G401 (cell line): ENCODE results near the gene MRPL2. TPM values are rescaled to one million over a fixed set of nuclear protein-coding genes. Genes with fewer than 3 reads are reported as not detected.
"Not testable (repeated sequence)": the region's sequence is repeated elsewhere in the genome, so short reads cannot be mapped to it uniquely, and the experiment has no call there.

Experiments
- DNase-seq: peaks from one replicate; pipeline ENCODE4 v3.0.0-alpha.2; 2015; ENCODE audit warnings: low spot score
- in situ Hi-C: cut with HindIII; loops from 2 replicates; pipeline ENCODE4 v1.10.0; 2016; ENCODE audit warnings: low sequenced_read_pairs, mixed read lengths
- total RNA-seq: library from RNA; depleted of rRNA; stranded (reverse); fragments of >200 nt; shearing (Covaris generic); gene quantifications from 2 replicates; pipeline ENCODE4 v1.2.3, GENCODE V29; 2014

MRPL2 gene
- total RNA-seq, 1 experiment from 2014 or later = 92.2 TPM

DNA sequence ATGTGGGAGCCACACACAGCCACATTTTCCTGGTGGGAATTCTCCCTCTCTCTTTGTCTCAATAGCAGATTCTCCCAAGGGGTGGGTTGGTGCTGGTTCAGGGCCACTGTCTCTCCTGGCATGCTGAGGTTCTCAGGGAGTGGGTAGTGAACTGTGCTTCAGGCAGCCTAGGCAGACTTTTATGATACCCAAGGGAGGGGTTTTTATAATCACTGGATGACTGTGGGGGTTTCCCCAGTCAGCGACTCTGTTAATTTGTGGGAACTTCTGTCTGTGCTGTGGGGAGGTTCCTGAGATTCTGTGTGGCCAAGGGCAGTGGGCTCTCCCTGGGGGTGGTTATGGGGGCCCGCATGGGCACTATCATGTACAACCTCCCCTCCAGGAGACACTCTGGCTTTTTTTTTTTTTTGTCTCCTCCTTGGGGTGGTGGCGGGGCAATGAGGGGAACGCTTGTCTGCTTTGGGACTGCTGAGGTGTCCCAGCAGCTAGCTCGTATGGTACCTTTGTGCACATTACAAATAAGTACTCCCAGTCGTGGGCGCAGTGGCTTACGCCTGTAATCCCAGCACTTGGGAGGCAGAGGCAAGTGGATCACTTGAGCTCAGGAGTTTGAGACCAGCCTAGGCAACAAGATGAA, 26.9 kb upstream of the MRPL2 start:
- no peak for DNase-seq
- in situ Hi-C loops = no loop called here

DNA sequence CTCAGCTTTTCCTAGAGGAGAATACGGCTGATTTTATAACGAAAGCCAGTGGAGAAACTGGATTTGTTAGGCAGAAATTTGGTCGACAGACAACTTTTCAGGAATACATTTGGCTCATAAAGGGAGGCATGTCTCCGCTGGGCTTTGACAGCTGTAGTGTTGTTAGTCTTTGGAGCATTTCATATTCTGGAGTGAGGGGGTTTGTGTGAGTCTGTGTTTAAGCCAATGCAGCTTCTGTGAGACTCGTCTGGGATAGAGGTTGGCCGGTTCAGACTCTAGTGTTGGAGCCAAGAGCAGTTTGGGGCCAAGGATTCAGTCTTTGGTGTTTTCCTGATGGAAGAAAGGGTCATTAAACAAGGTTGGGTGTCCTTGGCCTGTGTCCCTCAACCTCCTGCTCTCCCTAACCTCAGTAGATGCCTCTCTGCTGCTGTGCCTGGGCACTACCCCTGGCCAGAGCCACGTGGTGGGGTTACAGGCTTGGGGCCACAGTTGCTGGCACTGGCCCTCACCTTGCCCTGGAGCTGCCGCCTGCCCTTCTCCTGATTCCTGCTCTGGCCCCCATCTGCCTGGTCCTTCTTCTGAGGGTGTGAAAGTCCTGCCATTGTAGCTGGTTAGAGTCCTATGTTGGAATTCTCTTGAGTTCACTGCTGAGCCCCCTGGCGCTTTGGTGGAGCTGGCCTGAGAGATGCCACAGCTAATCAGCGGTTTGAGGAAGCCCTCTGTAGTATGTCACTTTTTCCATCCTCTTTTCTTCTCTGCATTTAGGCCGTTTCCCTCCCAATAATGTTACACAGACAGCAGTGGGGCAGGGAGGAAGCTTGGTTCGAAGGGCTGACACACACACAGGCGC, 23.8 kb upstream of the MRPL2 start:
- in situ Hi-C loops = no loop called here
- DNase-seq = no peak

DNA sequence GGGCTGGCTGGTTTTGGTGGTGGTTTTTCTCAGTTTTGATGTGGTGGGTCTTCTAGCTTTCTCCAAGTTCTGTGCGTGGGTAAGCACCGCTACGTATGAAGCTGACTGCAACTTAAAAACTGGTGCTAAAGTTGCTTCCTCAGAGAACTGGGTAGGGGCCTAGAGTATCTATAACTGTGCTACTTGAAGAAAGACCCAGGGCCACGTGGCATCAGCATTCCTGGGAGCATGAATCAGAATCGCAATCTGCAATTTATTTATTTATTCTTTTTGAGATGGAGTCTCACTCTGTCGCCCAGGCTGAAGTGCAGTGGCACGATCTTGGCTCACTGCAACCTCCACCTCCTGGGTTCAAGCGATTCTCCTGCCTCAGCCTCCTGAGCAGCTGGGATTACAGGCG, 22.7 kb upstream of the MRPL2 start:
- DNase-seq, in situ Hi-C loops: not testable (repeated sequence)

DNA sequence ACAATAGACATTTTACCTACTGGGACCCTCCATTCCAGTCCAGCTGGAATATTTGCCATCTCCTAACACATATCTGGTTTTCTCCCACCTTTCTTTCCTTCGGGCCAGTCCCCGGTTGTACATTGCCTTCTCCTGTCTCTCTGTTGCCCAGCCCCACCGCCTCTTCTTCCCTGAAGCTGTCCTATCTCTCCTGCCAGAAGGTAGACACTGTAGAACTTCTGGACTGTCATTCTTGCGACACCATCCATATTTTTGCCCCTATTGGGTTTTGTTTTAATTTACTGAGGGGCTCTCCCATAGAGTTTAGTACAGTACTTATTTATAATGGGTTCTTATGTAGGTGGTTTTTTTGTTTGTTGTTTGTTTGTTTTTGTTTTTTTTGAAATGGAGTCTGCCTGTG, 21.8 kb upstream of the MRPL2 start:
- in situ Hi-C loops = no loop called here

DNA sequence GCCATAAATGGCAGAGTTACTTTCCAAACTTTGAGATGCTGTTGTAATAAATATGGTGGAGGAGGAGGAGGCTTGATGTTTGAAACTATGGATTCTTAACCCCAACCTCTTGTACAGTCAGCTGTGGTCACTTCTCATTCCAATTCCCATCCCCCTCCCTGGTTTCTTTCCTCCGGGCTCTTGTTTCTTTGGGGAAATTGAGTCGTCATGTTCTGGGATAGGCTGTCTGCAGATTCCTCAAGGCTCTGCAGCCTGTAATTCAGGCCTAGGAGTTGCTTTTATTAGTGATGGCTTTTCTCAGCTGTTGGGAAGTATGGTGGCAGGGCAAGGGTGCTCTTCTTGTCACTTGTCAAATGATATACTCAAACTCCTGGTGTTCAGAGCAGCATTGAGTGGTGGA, 19.5 kb upstream of the MRPL2 start:
- in situ Hi-C loops = no loop called here
- DNase-seq = no peak

More for the DNA sequence above, 21.8 kb upstream of the MRPL2 start:
- no peak for DNase-seq

DNA sequence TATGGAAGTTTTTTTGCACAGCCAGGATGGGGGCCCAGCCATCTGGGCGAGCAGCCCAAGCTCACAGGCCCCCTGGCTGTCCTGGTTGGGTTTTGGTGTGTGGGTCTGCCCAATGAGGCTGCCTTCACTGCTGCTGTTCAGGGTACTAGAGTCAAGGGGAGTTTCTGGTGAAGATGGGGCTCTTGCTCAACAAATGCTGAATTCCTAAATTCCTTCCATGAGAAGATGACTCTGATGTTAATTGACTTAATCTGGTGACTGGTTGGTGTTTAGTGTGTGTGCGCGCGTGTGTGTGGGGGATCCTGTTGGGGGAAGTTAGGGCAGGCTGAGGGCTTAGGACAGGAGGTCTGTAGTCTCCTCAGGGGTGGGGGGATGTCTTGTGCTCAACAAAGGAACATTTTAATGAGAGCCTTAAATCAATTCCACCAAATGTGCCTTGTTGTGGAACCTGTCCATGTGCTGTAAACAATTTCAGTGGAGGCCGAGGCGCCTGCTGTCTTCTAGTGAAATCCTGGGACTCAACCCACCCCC, 18.8 kb upstream of the MRPL2 start:
- DNase-seq = no peak
- in situ Hi-C loops = no loop called here

DNA sequence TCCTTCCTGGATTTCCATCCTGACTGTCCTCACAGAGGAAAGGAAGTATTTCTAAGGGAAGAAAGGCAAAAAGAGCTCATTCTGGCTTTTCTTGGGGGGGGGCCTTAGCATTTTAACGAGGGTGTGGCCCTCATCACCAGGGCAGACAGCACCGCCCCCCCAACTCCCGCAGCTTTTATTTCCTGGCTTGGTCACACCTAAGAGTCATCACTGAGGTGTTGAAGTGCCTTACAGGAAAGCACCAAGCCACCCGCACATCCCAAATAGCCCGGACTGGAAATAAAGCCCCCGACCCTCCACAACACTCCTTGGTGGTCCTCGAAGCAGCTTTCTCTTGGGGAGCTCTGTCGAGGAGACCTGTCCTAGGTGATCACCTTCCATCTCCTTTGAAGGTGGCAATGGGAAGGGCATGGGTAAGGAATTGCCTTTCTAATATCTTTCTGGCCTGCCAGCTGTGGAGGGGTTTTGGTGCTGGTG, 18.1 kb upstream of the MRPL2 start:
- no peak for DNase-seq
- in situ Hi-C loops = no loop called here

DNA sequence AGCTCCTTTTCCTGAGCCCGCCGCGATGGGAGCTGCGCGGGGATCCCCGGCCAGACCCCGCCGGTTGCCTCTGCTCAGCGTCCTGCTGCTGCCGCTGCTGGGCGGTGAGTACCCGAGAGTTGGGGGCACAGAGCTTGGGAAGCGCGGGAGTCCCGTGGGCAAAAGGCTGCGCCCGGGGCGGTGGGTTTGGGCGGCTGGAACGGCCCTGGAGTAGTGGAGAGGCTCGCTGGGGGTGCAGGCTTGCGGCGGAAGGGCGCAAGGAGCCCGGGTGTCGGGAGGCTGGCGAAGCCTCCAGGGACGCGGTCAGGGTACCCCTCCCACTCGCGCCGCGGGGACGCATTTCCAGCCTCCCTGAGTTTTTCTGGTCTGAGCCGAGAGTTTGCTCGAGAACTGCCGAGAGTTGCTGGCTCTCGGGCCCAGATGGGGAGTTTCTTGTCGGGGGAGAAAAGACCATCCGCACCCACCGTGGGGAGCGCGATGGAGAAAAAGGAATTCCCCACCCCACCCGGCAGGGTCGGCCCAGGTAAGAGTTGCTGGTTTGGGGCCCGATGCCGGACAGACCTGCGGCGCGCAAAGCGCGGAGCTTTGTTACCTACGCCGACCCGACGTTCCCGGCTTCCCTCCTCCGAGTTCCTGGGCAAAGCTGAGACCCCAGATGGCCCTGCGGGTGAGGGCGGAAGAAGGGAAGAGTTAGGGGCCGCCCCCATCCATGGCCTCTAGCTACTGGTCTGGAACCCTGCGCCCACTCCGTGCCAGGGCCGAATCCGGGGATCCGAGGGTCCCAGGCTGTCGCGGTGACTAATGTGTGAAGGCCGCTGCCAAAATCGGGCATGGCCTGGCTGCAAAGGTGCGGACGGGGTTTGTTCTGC, 17.5 kb upstream of the MRPL2 start:
- peak; percentile 44 for DNase-seq
- in situ Hi-C loops = no loop called here

DNA sequence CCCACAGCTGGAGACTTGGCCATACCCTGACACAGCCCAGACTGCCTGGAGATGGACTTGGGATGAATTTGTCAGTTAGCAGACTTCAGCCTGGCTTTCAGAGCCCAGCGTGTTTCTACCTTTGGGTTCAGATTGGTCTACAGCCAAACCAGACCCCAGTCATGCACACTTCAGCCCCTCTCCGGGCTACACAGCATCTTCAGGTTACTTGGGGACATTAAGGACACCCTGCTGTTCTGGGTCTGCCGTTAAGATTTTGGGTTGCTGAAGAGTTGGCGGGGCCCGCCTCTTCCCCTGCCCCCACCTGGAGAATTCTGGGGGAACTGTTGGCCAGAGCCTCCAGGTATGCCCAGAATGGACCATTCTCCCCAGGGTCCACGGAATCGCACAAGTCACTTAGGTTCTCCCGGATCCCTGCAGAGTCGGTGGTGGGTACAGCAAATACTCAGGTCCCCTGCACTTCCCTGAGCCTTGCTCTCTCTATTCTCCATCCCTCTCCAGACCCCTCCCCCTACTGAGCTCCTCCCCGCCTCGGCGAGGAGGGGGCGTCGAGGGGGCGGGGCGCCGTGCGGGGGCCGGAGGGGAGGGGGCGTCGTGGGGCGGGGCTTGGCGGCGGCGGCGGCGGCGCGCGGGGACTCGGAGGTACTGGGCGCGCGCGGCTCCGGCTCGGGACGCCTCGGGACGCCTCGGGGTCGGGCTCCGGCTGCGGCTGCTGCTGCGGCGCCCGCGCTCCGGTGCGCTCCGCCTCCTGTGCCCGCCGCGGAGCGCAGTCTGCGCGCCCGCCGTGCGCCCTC, 16.6 kb upstream of the MRPL2 start, which contains the start of gene PTK7:
TSS of gene PTK7 (plus strand) at position 645 of the 794 bp plus-strand sequence. CDS start 175 bp downstream, outside the sequence.
- DNase-seq = peak; percentile 55
- in situ Hi-C loops = no loop called here

DNA sequence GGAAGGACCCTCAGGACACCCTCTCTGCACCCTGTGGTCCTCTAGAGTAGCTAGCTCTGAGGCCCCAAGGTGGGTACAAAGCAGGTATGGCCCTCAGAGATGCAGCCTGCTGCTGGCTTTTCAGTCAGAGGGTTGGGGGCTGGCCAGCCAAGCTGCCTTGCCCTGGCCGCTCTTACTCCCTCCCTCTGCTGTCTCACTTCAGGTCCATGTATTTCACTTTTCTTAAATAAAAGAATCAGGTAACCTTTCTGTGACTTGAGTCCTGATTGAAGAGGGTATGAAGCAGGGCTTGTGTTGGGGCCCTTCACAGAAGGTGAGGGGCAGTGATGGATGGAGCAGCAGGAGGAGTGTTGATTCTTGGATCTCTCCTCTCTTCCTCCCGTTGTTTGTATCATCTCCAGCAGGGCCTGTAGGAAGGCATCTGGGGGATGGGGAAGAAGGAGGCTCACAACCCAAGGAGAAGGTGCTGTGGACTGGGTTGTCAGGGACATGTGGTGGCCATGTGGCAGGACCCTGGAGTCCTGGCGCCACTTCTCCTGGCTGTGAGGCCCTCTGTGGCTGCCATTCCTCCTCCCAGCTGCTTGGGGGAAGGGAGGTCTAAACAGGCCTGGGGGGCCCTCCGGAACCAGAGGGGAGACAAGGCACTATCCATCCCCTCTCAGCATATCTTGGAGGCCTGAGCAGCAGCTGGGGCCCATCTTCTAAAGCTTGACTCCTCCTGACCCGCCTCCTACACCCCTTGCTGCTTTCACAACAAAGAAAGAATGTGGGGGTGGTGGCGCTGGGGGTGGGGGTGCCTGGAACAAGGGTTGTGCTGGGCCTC, 15.8 kb upstream of the MRPL2 start:
- DNase-seq = peak; percentile 11
- in situ Hi-C loops = no loop called here

DNA sequence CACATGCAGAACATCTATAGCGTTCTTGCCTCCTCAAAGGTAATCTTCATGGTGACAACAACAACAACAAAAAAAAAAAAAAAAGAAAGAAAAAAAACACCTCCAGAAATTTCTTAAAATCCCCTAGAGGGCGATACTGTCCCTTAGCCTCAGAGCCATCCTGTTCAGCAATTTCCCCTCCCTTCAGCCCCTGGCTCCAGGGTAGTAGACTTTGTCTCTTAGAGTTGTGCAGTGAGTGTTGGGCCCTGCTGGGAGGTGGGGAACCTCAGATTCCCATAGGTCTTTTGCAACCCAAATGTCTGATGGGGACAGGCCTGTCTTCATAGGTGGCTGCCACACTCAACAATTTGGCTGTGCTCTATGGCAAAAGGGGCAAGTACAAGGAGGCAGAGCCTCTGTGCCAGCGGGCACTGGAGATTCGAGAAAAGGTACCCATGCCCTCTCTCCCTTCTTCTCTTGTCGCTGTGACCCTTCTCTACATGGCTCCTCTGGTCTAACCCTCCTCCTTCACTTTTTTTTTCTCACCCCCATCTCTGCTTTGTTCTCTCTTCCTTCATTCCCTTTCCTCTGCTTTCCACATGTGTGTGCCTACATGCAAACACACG, 10.9 kb upstream of the MRPL2 start:
- in situ Hi-C loops = no loop called here
- peak; percentile 47 for DNase-seq

DNA sequence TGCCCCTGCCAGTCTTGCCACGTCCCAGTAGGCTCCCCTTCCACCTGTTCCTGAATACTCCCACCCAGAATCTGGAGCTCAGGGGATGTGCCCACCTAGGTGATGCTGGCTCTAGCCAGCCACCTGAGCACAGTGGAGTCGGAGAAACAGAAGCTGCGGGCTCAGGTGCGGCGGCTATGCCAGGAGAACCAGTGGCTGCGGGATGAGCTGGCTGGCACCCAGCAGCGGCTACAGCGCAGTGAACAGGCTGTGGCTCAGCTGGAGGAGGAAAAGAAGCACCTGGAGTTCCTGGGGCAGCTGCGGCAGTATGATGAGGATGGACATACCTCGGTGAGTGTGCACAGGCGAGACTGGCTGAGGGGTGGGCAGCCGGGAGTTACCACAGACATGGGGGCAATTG, 3.6 kb upstream of the MRPL2 start:
- no peak for DNase-seq
- in situ Hi-C loops = no loop called here

DNA sequence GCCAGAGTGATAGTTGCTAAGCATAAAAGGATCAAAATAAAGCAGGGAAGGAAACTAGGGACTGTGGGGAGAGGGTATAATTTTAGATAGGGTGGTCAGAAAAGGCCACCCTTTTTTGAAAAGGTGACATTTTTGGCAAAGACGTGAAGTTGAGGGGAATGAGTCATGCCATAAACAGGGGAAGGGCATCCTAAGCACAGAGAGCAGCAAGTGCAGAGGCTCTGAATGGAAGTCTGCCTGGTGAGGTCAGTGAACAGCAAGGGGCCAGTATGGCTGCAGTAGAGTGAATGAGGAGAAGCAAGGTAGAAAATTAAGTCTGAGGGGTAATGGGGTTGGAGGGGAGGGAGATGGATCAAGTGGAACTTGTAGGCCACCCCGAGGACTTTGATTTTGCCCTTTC, 2.6 kb upstream of the MRPL2 start:
- in situ Hi-C loops = no loop called here
- DNase-seq = no peak

DNA sequence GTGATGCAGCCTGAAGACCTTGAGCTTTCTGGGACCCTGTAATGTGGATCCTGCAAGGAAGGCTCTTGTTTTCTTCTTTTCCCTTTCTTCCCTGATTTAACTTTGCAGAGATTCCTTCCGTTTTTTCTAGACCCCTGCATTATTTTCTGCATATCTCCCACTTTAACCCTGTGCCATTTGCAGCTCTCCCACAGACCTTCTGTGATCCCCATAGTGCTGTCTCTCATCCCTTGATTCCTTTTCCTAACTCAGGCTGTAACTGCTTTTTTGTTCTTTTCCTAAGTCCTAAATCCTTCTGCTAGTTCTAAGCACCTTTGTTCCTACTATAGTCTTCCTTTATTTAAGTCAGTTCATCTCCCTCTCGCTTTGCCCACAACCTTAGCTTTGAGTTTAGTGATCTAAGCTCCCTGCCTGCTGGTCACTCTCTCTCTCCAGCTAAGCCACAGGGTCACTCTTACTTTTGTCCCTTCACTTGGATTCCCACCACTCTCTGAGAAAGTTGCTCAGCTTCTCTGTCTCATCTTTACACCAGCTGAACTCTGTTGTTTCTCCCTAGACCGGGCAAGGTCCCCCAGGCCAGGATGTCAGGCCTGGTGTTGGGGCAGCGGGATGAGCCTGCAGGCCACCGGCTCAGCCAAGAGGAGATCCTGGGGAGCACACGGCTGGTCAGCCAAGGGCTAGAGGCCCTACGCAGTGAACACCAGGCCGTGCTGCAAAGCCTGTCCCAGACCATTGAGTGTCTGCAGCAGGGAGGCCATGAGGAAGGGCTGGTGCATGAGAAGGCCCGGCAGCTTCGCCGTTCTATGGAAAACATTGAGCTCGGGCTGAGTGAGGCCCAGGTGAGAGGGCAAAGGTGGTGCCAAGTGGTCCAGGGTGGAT, 1.8 kb upstream of the MRPL2 start:
- DNase-seq = no peak
- in situ Hi-C loops = no loop called here

DNA sequence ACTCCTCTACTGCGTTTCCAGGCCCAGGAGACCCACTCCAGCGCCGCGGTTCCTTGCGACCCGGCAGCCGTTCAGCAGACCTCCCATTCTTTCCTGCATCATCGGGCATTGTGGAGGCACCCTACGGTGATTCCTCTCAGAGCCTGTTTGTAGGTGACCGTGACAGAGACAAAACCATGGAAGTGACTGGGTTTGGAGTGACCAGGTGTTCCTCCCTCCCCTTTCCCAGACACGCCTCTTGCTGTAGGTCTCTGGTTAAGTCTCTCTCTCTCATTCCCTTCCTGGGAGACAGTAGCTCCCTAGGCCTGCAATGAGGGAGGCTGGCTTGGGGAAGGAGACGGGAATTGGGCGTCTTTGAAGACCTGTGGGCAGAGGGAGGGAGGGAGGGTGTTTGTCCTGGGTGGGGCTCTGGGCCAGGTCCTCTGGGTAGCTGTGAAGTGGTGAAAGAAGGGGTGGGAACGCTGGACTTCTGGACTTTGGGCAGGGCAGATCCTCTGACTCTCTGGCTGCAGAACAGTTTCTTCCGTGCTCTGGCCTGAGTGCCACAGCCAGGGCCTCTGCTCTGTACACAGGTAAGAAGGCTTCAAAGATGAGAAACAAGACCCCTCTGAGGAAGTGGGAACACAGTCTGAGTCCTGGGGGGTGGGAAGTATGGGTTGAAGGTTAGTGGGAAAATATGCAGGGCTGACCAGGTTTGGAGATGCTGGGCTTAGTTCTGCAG, 960 bp upstream of the MRPL2 start:
- peak; percentile 48 for DNase-seq
- in situ Hi-C loops = no loop called here

DNA sequence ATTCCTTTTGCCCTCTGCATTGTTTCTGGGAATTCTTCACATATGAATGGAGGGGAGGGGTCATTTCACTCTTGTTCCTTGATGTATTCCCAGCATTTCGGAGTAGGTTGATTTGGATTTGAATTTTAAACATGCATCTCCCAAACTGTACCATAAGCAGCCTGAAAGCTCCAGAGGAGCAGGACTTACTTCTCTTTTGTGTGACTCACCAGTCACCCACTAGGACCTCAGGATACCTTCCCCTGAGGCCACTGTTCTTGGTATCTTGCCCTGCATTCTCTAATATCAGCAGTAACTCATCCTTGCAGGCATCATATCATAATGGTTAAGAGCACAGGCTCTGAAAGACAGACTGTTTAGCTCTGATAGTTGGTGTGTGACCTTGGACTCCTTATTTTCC, 703 bp downstream of the MRPL2 start:
- in situ Hi-C loops = no loop called here
- DNase-seq = no peak
